DND-41 (cell line): Measurements from ENCODE around the gene SGK1.
A peak's percentile ranks its signal among the peaks of the same experiment; 100 is the strongest.

Experiments
- ATAC-seq: fragments of 200-7000 bp; cut with Tn5 transposase; 3 replicates; pipeline ENCODE4 v1.9.1; 2021; ENCODE audit warnings: low read depth; ENCODE audit not compliant: insufficient read depth
- DNase-seq: peaks from one replicate; pipeline ENCODE4 v3.0.0-alpha.2; 2020
- H2AFZ ChIP-seq: 2 replicates; pipeline ENCODE4 v1.6.0; 2012; ENCODE audit warnings: low read depth, low read length
- H3K27ac ChIP-seq: 2 replicates; pipeline ENCODE4 v1.5.1; 2012; ENCODE audit warnings: low read length, inconsistent platforms
- H3K27me3 ChIP-seq: fragments of 200-600 bp; sonication (generic); 2 replicates; pipeline ENCODE4 v1.6.0; 2012; ENCODE audit warnings: low read length, mild to moderate bottlenecking, inconsistent platforms; ENCODE audit not compliant: insufficient read depth, poor library complexity
- H3K36me3 ChIP-seq: 2 replicates; pipeline ENCODE4 v1.5.1; 2012; ENCODE audit warnings: low read length, inconsistent platforms; ENCODE audit not compliant: insufficient read depth
- H3K4me1 ChIP-seq: 2 replicates; pipeline ENCODE4 v1.5.1; 2012; ENCODE audit warnings: mild to moderate bottlenecking, low read length; ENCODE audit not compliant: insufficient read depth
- H3K4me2 ChIP-seq: 2 replicates; pipeline ENCODE4 v1.6.0; 2012; ENCODE audit warnings: mild to moderate bottlenecking, moderate library complexity, low read length, inconsistent platforms; ENCODE audit not compliant: insufficient read depth
- H3K4me3 ChIP-seq, 2 experiments: fragments of 200-600 bp in 1 of 2; shearing (Covaris generic) in 1 of 2; 2 replicates each; pipeline ENCODE4 v1.5.1; 2012 to 2016; ENCODE audit warnings: inconsistent platforms in 2 of 2, low read length in 2 of 2, mild to moderate bottlenecking in 2 of 2, low read depth in 1 of 2, moderate library complexity in 1 of 2
- H3K79me2 ChIP-seq: 2 replicates; pipeline ENCODE4 v1.6.0; 2012; ENCODE audit warnings: low read length, inconsistent platforms; ENCODE audit not compliant: insufficient read depth
- H3K9ac ChIP-seq: 2 replicates; pipeline ENCODE4 v1.6.0; 2012; ENCODE audit warnings: low read depth, mild to moderate bottlenecking, inconsistent platforms, low read length, moderate library complexity
- H3K9me3 ChIP-seq: 2 replicates; pipeline ENCODE4 v1.5.1; 2012; ENCODE audit warnings: low read length, moderate library complexity, mild to moderate bottlenecking, inconsistent platforms; ENCODE audit not compliant: insufficient read depth, severe bottlenecking
- H4K20me1 ChIP-seq: 2 replicates; pipeline ENCODE4 v1.6.0; 2012; ENCODE audit warnings: low read length; ENCODE audit not compliant: insufficient read depth
- CTCF ChIP-seq: IDR thresholded peaks from 2 replicates; pipeline ENCODE4 v1.5.1; 2012; ENCODE audit warnings: borderline replicate concordance, low read length, moderate library complexity, mild to moderate bottlenecking; ENCODE audit not compliant: poor library complexity, severe bottlenecking; ENCODE audit errors: extremely low read depth
- EZH2 ChIP-seq: IDR thresholded peaks from 3 replicates; pipeline ENCODE4 v1.6.1; 2012; ENCODE audit warnings: borderline replicate concordance, low read depth, mild to moderate bottlenecking, moderate library complexity, low read length, inconsistent platforms; ENCODE audit not compliant: severe bottlenecking

Gene SGK1

GRCh38 chr6:134247231-134247833, 70.6 kb downstream of the SGK1 start:
- DNase-seq (peak; percentile 82), ATAC-seq (peak; percentile 96)
- TF ChIP-seq EZH2 (no peak), CTCF (no peak)
- H3K9ac ChIP-seq, result no peak overlapping the region
- H3K4me2 ChIP-seq, result peak overlapping the region; percentile 44
- H3K79me2 ChIP-seq, result no peaks in the 10 kb centered on the region
- H3K27ac ChIP-seq, result peak overlapping the region; percentile 38
- H3K27me3 ChIP-seq, result no peaks in the 10 kb centered on the region
- H2AFZ ChIP-seq, result no peak overlapping the region
- no peaks in the 10 kb centered on the region for H4K20me1 ChIP-seq
- no peak overlapping the region for H3K4me3 ChIP-seq
- H3K36me3 ChIP-seq, result no peaks in the 10 kb centered on the region
- H3K9me3 ChIP-seq, result no peaks in the 10 kb centered on the region
- peaks cover 27% of the 10 kb centered on the region for H3K4me1 ChIP-seq

GRCh38 chr6:134245706-134246105, 72.2 kb downstream of the SGK1 start:
- H3K4me3 ChIP-seq, result no peak overlapping the region
- H2AFZ ChIP-seq, result no peak overlapping the region
- no peaks in the 10 kb centered on the region for H3K27me3 ChIP-seq
- ATAC-seq (no peak), DNase-seq (no peak)
- no peak for TF ChIP-seq CTCF
- no peak for TF ChIP-seq EZH2
- no peaks in the 10 kb centered on the region for H3K79me2 ChIP-seq
- H3K36me3 ChIP-seq, result no peaks in the 10 kb centered on the region
- no peak overlapping the region for H3K27ac ChIP-seq
- H3K4me2 ChIP-seq, result no peak overlapping the region
- H3K9ac ChIP-seq, result no peak overlapping the region
- no peaks in the 10 kb centered on the region for H3K9me3 ChIP-seq
- no peaks in the 10 kb centered on the region for H4K20me1 ChIP-seq
- peaks cover 33% of the 10 kb centered on the region for H3K4me1 ChIP-seq

GRCh38 chr6:134245041-134245440, 72.9 kb downstream of the SGK1 start:
- no peak for ATAC-seq
- Histone ChIP-seq H3K27me3 (no peaks in the 10 kb centered on the region), H3K4me2 (no peak overlapping the region), H3K9me3 (no peaks in the 10 kb centered on the region), H3K79me2 (no peaks in the 10 kb centered on the region), H3K4me1 (peaks cover 40% of the 10 kb centered on the region), H3K4me3 (no peak overlapping the region), H2AFZ (no peak overlapping the region), H3K27ac (no peak overlapping the region), H3K9ac (no peak overlapping the region), H3K36me3 (no peaks in the 10 kb centered on the region), H4K20me1 (no peaks in the 10 kb centered on the region)
- DNase-seq, result no peak
- TF ChIP-seq EZH2, result no peak
- TF ChIP-seq CTCF, result no peak
